Measurements from ENCODE around the gene SIT1. TPM values are rescaled to one million over a fixed set of nuclear protein-coding genes. Genes with fewer than 3 reads are reported as not detected.

Gene SIT1
- total RNA-seq, 1 experiment from 2014 or later = not detected

- intact Hi-C loops (cut with micrococcal nuclease; ENCODE audit: unreplicated experiment) = no loop called here
- Mint-ChIP-seq H3K27me3 (ENCODE audit: unreplicated experiment) (no peaks in the 10 kb centered on the region), H3K27ac (ENCODE audit: unreplicated experiment) (no peak overlapping the region), H3K36me3 (ENCODE audit: insufficient read depth, unreplicated experiment) (peaks cover 18% of the 10 kb centered on the region), H3K4me1 (ENCODE audit: low read depth, unreplicated experiment) (peaks cover 8% of the 10 kb centered on the region), H3K9me3 (ENCODE audit: low read depth, unreplicated experiment) (no peaks in the 10 kb centered on the region), H3K4me3 (ENCODE audit: low read depth, unreplicated experiment) (no peak overlapping the region)
- BruUV-seq (replicated peaks) = no TSS peak
- CTCF ChIA-PET = interaction anchor here (1.1 kb wide), 1 partner anchor 17 kb away, joined by 4 read pairs; no protein-coding TSS in a partner anchor
- DNase-seq = no peak
- TF ChIP-seq CTCF (IDR thresholded peaks at IDR 0.05; ENCODE audit: unreplicated experiment) = no peak
Measured at GRCh38 chr9:35679766-35680330, 29.1 kb upstream of the SIT1 start.

GRCh38 chr9:35679091-35679490, 28.4 kb upstream of the SIT1 start:
- TF ChIP-seq CTCF (IDR thresholded peaks at IDR 0.05; ENCODE audit: unreplicated experiment) = no peak
- H3K36me3 Mint-ChIP-seq (ENCODE audit: insufficient read depth, unreplicated experiment) = peaks cover 11% of the 10 kb centered on the region
- H3K27me3 Mint-ChIP-seq (ENCODE audit: unreplicated experiment) = no peaks in the 10 kb centered on the region
- CTCF ChIA-PET = no interaction called here
- no peaks in the 10 kb centered on the region for H3K9me3 Mint-ChIP-seq (ENCODE audit: low read depth, unreplicated experiment)
- no peak overlapping the region for H3K4me3 Mint-ChIP-seq (ENCODE audit: low read depth, unreplicated experiment)
- intact Hi-C loops (cut with micrococcal nuclease; ENCODE audit: unreplicated experiment) = no loop called here
- no TSS peak for BruUV-seq (replicated peaks)
- no peak overlapping the region for H3K27ac Mint-ChIP-seq (ENCODE audit: unreplicated experiment)
- DNase-seq = no peak
- peaks cover 12% of the 10 kb centered on the region for H3K4me1 Mint-ChIP-seq (ENCODE audit: low read depth, unreplicated experiment)

GRCh38 chr9:35675732-35676392, 25.1 kb upstream of the SIT1 start:
- no TSS peak for BruUV-seq (replicated peaks)
- Mint-ChIP-seq H3K27ac (ENCODE audit: unreplicated experiment) (no peak overlapping the region), H3K27me3 (ENCODE audit: unreplicated experiment) (no peaks in the 10 kb centered on the region), H3K4me1 (ENCODE audit: low read depth, unreplicated experiment) (peaks cover 23% of the 10 kb centered on the region), H3K36me3 (ENCODE audit: insufficient read depth, unreplicated experiment) (peaks cover 5% of the 10 kb centered on the region), H3K4me3 (ENCODE audit: low read depth, unreplicated experiment) (no peak overlapping the region), H3K9me3 (ENCODE audit: low read depth, unreplicated experiment) (no peaks in the 10 kb centered on the region)
- intact Hi-C loops (cut with micrococcal nuclease; ENCODE audit: unreplicated experiment) = no loop called here
- CTCF ChIA-PET = no interaction called here
- no peak for DNase-seq
- TF ChIP-seq CTCF (IDR thresholded peaks at IDR 0.05; ENCODE audit: unreplicated experiment) = no peak

GRCh38 chr9:35675204-35675603, 24.5 kb upstream of the SIT1 start:
- TF ChIP-seq CTCF (IDR thresholded peaks at IDR 0.05; ENCODE audit: unreplicated experiment) = no peak
- H3K27ac Mint-ChIP-seq (ENCODE audit: unreplicated experiment) = no peak overlapping the region
- no peaks in the 10 kb centered on the region for H3K27me3 Mint-ChIP-seq (ENCODE audit: unreplicated experiment)
- H3K4me1 Mint-ChIP-seq (ENCODE audit: low read depth, unreplicated experiment) = peaks cover 23% of the 10 kb centered on the region
- no peaks in the 10 kb centered on the region for H3K9me3 Mint-ChIP-seq (ENCODE audit: low read depth, unreplicated experiment)
- intact Hi-C loops (cut with micrococcal nuclease; ENCODE audit: unreplicated experiment) = no loop called here
- peaks cover 5% of the 10 kb centered on the region for H3K36me3 Mint-ChIP-seq (ENCODE audit: insufficient read depth, unreplicated experiment)
- no peak for DNase-seq
- no peak overlapping the region for H3K4me3 Mint-ChIP-seq (ENCODE audit: low read depth, unreplicated experiment)
- CTCF ChIA-PET = interaction anchor here (0.6 kb wide), 1 partner anchor 13 kb away, joined by 3 read pairs; no protein-coding TSS in a partner anchor
- BruUV-seq (replicated peaks) = no TSS peak
